Adrenal gland (tissue), 12 donors: ENCODE data around the gene NUMBL. TPM values are rescaled to one million over a fixed set of nuclear protein-coding genes. Genes with fewer than 3 reads are reported as not detected.

Experiments used
- DNase-seq, 7 donors: peaks; one replicate each; pipeline ENCODE4 v3.0.0-alpha.2; 2019 to 2020
- H3K27ac ChIP-seq, 5 donors: fragments of 200-600 bp; sonication (generic) in 4 of 5; 1 replicate in 3 of 5; 2 replicates in 2 of 5; pipeline versions ENCODE4 v1.5.1 to v1.8.0; 2016 to 2020; ENCODE audit warnings: mild to moderate bottlenecking in 1 of 5
- H3K27me3 ChIP-seq: fragments of 200-600 bp; 2 replicates; pipeline ENCODE4 v1.8.0; 2021
- H3K36me3 ChIP-seq, 2 donors: fragments of 200-600 bp; replicated peaks in 1 of 2; 1 replicate in 1 of 2; 2 replicates in 1 of 2; pipeline versions ENCODE4 v1.5.1 to v1.8.0; 2018 to 2022
- H3K4me1 ChIP-seq, 2 donors: fragments of 200-600 bp; replicated peaks in 1 of 2; 1 replicate in 1 of 2; 2 replicates in 1 of 2; pipeline versions ENCODE4 v1.5.1 to v1.8.0; 2018 to 2021
- H3K4me3 ChIP-seq, 4 donors: fragments of 200-600 bp; sonication (generic) in 3 of 4; one replicate each; pipeline ENCODE4 v1.5.1; 2016 to 2018
- H3K9me3 ChIP-seq, 3 donors: fragments of 200-600 bp; sonication (generic) in 1 of 3; replicated peaks in 1 of 3; 1 replicate in 2 of 3; 2 replicates in 1 of 3; pipeline versions ENCODE4 v1.5.1 to v1.8.0; 2016 to 2021
- POLR2A ChIP-seq, 2 donors: fragments of 450-650 bp; IDR thresholded peaks; one replicate each; pipeline ENCODE4 v1.6.1; 2017; ENCODE audit warnings: antibody characterized with exemption in 2 of 2, mild to moderate bottlenecking in 2 of 2, moderate library complexity in 1 of 2
- WGBS, 4 donors: extraction: QIAGEN DNeasy Blood & Tissue Kit in 2 of 4; methylation state at CpG; one replicate each; pipeline versions ENCODE4 v1.1.5 to v1.1.7; 2013 to 2017; 5-methylcytosine and 5-hydroxymethylcytosine counted together
- intact Hi-C, 2 donors: fragments of 100-400 bp; cut with DNase I; formaldehyde crosslinking; loops; one replicate each; pipeline versions ENCODE4 v1.14.1 to v1.15.0; 2022 to 2023
- polyA plus RNA-seq, 3 donors: library from polyadenylated mRNA; stranded (reverse); fragments of 200-250 nt in 2 of 3; fragments of 350-450 nt in 1 of 3; fragmentation: Illumina TruSeq in 1 of 3; extraction: RNeasy Lipid Tissue Mini Kit (QIAGEN cat#74804) in 1 of 3; gene quantifications; one replicate each; pipeline ENCODE4 v1.2.3, GENCODE V29; 2013 to 2014
- total RNA-seq, 9 donors: library from RNA; depleted of rRNA in 4 of 9; stranded (reverse); fragments of >200 nt in 4 of 9; fragments of 120-200 nt in 1 of 9; fragmentation: NEBNext Ultra II Directional in 1 of 9; extraction: Animal tissue kit (Norgen Biotek cat#: 25700) in 1 of 9; gene quantifications; one replicate each; pipeline versions ENCODE4 v1.1.0 to v1.2.4, GENCODE V29; 2013 to 2023
- TF ChIP-seq, protein P1 (sequence below), 6 experiments: fragments of 450-650 bp in 4 of 6; fragments of 200-600 bp in 2 of 6; sonication (generic) in 1 of 6; IDR thresholded peaks; 1 replicate in 5 of 6; 2 replicates in 1 of 6; pipeline versions ENCODE4 v1.5.1 to v1.8.0; 2016 to 2021; ENCODE audit warnings: antibody characterized with exemption in 6 of 6, mild to moderate bottlenecking in 2 of 6, moderate library complexity in 1 of 6
- donor health status: healthy with polysubstance abuse.
- donor health status: Bipolar disorder and iron deficiency.
- donor health status: DM: yes; HTN: yes; CAD: no.
- donor health status: DM: no; HTN: no; CAD: no.
- donor health status: DM: no; HTN: no; CAD: no.
- donor health status: DM: yes; HTN: yes; CAD: no.

The NUMBL gene
- total and polyA plus RNA-seq, 12 donors = 3.2 to 60.6 (median 30.0) TPM

DNA sequence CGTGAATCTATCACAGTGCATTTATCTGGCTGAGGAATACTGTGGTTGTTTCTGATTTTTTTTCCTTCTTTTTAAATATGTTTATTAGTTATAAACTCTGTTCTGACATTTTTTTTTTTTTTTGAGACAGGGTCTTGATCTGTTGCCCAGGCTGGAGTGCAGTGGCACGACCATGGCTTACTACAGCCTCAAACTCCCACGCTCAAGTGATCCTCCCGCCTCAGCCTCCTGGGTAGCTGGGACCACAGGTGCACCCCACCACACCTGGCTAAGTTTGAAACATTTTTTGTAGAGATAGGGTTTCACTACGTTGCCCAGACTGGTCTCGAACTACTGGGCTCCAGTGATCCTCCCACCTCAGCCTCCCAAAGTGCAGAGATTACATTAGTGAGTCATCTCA is 6.6 kb upstream of the NUMBL start:
- TF ChIP-seq, protein P1, sequence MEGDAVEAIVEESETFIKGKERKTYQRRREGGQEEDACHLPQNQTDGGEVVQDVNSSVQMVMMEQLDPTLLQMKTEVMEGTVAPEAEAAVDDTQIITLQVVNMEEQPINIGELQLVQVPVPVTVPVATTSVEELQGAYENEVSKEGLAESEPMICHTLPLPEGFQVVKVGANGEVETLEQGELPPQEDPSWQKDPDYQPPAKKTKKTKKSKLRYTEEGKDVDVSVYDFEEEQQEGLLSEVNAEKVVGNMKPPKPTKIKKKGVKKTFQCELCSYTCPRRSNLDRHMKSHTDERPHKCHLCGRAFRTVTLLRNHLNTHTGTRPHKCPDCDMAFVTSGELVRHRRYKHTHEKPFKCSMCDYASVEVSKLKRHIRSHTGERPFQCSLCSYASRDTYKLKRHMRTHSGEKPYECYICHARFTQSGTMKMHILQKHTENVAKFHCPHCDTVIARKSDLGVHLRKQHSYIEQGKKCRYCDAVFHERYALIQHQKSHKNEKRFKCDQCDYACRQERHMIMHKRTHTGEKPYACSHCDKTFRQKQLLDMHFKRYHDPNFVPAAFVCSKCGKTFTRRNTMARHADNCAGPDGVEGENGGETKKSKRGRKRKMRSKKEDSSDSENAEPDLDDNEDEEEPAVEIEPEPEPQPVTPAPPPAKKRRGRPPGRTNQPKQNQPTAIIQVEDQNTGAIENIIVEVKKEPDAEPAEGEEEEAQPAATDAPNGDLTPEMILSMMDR (IDR thresholded peaks at IDR 0.05) = no peak
- Histone ChIP-seq H3K4me1 (no peaks in the 10 kb centered on the region), H3K36me3 (peaks cover 0 to 34% of the 10 kb centered on the region in 2 donors), H3K4me3 (no peak overlapping the region), H3K27me3 (no peaks in the 10 kb centered on the region), H3K27ac (no peak overlapping the region), H3K9me3 (no peaks in the 10 kb centered on the region)
- no peak for DNase-seq
- WGBS, 4 donors = 90 to 96% (median 94%) methylated on average over 3 to 6 of the region's 6 CpGs
- intact Hi-C loops = no loop called here

DNA sequence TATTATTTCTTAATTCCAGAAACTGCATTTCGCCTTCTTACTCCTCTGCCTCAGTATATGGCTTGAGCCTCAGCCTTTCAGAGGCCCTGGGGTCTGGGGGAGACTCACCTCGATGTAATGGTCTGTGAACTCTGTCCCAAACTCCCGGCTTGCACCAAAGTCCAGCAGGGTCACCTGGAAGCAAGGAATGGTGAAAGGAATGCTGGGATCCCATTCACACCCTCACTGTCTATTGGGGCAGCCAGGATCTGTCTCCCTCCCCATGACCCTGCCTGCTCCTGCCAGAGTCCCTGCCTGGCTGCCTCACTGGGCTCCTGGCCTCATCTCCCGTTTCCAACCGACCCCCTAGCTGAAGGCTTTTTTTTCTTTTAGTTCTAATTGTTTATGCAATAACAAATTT is 5.4 kb upstream of the NUMBL start:
- WGBS, 4 donors = 84 to 96% (median 92%) methylated on average over 5 of the region's 5 CpGs
- H3K4me3 ChIP-seq = no peak overlapping the region
- H3K36me3 ChIP-seq = peaks cover 0 to 24% of the 10 kb centered on the region in 2 donors
- TF ChIP-seq, protein P1 (IDR thresholded peaks at IDR 0.05) = no peak
- TF ChIP-seq POLR2A (IDR thresholded peaks at IDR 0.05) = no peak
- no peak overlapping the region for H3K27ac ChIP-seq
- no peaks in the 10 kb centered on the region for H3K27me3 ChIP-seq
- DNase-seq = no peak
- H3K4me1 ChIP-seq = peaks cover 0 to 5% of the 10 kb centered on the region in 2 donors
- no peaks in the 10 kb centered on the region for H3K9me3 ChIP-seq
- intact Hi-C loops = no loop called here

DNA sequence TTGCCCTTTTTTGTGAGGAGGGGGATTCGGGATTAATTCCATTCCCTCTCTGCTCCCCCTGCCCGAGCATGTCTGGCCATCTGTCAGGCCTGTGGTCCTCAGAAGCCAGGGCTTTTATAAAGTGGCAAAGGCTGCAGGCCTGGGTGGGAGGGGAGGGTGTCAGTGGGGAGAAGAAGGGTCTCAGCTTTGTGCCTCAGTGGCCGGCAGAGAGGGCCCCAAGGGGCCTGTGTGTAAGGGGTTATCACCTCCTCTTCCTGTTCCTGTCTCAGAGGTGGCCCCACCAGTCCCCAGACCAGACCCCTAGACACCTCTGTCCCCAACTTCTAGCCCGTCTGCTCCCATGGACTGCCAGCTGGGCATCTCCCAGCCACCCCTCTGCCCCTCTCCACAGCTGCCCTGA is 3.4 kb upstream of the NUMBL start:
- WGBS, 4 donors = 87 to 93% (median 89%) methylated on average over 4 of the region's 4 CpGs
- intact Hi-C loops = no loop called here
- H3K4me1 ChIP-seq = peaks cover 5 to 15% of the 10 kb centered on the region in 2 donors
- H3K27ac ChIP-seq = no peak overlapping the region
- no peaks in the 10 kb centered on the region for H3K9me3 ChIP-seq
- peaks cover 0 to 19% of the 10 kb centered on the region in 2 donors for H3K36me3 ChIP-seq
- H3K4me3 ChIP-seq = no peak overlapping the region
- DNase-seq = no peak
- H3K27me3 ChIP-seq = no peaks in the 10 kb centered on the region
- no peak for TF ChIP-seq POLR2A (IDR thresholded peaks at IDR 0.05)
- TF ChIP-seq, protein P1 (IDR thresholded peaks at IDR 0.05) = no peak

DNA sequence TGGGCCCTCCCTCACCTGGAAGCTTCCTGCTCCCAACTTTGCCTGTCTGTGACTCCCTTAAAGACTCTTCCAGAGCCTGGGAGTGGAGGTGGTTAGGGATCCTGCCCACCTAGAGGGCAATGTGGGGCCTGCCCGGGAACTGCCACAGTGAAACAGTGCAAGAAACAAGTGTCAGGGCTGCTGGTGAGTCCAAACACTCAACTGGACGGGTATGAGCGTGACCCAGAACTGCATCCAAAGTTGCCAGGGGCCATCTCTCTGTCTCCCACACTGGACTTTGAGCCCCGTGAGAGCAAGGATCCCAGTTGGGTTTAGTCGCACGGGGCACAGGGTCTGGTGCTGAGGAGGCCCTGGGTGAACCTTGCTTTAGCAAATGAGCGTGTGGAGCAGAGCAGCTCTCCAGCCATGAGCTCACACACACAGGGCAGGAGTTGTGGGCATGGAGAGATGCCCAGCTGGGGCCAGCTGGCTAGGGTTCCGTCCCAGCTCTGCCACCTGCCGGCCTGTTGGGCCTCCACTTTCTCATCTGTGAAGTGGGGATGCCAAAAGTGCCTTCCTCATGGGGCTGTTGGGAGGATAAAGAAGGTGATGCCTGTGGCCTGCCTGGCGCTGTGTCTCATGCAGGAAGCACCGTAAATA is 2.8 kb upstream of the NUMBL start:
- intact Hi-C loops = no loop called here
- Histone ChIP-seq H3K4me1 (peaks cover 10 to 15% of the 10 kb centered on the region in 2 donors), H3K36me3 (peaks cover 0 to 19% of the 10 kb centered on the region in 2 donors), H3K9me3 (no peaks in the 10 kb centered on the region), H3K4me3 (no peak overlapping the region), H3K27me3 (no peaks in the 10 kb centered on the region), H3K27ac (no peak overlapping the region)
- 86 to 95% (median 91%) methylated on average over 7 to 11 of the region's 11 CpGs for WGBS, 4 donors
- TF ChIP-seq, protein P1 (IDR thresholded peaks at IDR 0.05) = no peak
- TF ChIP-seq POLR2A (IDR thresholded peaks at IDR 0.05) = no peak
- no peak for DNase-seq
